SIG-M5 (cell line): ENCODE data around the gene EMD.
"Not testable (repeated sequence)": the region's sequence is repeated elsewhere in the genome, so short reads cannot be mapped to it uniquely, and the experiment has no call there.

Experiments
- DNase-seq: peaks from one replicate; lab custom pipeline; 2025; lab: John Stamatoyannopoulos, UW

EMD gene

DNA sequence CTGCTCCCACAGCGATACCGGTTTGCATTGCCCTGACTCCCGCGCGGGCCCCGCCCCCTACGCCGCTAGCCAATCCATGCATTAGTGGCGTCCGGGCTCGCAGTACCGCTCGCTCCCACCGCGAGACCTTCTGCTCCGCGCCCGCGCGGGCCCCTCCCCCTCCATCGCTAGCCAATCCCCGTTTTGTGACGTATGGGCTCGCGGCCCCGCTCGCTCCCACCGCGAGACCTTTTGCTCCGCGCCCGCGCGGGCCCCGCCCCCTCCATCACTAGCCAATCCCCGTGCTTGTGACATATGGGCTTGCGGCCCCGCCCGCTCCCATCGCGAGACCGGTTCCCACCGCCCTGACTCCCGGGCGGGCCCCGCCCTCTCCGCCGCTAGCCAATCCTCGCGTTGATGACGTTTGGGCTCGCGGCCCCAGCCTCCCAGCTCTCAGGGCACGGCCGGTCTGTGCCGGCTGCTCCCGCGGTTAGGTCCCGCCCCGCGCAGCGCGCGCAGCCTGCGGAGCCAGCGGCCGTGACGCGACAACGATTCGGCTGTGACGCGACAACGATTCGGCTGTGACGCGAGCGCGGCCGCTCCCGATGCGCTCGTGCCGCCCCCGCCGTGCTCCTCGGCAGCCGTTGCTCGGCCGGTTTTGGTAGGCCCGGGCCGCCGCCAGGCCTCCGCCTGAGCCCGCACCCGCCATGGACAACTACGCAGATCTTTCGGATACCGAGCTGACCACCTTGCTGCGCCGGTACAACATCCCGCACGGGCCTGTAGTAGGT is at the start of gene EMD:
Gene EMD, plus strand, starts transcription at position 497 of the 770 bp plus-strand sequence. Its CDS starts 190 bp downstream, at position 687.
- DNase-seq: peak; percentile 89

DNA sequence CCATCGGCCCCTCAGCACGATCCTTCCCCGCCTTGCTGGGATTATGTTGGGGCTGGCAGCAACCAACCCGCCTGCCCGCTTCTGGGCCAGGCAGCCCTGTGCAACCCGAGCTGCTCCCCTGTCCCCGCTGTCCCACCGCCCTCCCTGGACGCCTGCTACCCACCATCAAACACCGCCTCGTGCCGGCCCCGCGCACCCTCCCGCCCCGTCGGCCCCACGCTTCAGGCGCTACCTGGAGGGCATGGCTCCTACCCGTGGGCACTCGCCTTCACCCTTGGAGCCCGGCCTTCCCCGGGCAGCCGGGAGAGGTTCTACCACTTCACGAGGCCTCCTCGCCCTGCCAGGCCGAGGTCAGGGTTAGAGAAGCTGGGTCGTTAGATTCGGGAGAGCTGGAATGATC is 46.5 kb upstream of the EMD start:
- no peak for DNase-seq

DNA sequence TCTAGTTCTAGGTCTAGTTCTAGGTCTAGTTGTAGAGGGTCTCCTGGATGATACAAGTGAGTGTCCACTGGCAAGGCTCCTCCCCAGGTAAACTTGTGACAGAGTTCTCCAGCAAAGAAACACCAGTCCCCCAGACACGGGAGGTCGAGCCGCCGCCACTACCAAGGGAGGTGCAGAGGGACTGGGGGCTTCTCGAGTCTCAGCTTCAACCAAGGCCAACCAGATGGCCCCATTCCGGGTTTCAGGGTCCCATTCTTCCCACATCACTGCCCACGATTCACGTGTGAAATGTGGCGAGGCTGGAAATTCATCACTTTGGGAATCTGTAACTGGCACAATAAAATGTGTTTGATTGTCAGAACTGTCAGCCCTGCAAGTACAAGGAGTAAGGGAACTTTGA is 46.0 kb upstream of the EMD start:
- DNase-seq: no peak

DNA sequence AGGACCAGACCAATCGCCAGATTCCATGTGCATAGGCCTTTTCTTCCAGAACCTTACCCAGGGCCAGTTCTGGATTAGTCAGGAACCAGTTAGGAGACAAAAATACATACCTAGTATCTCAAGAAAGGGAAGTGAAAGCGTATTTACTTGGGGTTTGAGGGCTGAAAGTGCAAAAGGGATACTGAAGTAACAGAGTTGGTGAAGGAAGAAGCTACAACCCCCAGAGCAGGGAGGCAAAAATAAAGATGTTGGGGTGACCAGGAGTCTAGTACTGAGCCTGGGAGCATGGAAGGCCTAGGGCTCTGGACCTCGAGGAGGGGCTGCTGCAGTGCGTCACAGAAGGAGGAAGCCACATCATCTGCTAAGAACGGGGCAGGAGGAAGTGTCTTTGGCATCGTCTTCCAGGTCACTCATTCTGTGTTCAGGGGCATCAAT is 45.2 kb upstream of the EMD start:
- peak; percentile 49 for DNase-seq

GRCh38 chrX:154334496-154334895 is 44.6 kb upstream of the EMD start:
- DNase-seq: no peak

- not testable (repeated sequence) for DNase-seq
Observed at GRCh38 chrX:154341399-154342298, 37.4 kb upstream of the EMD start.

DNA sequence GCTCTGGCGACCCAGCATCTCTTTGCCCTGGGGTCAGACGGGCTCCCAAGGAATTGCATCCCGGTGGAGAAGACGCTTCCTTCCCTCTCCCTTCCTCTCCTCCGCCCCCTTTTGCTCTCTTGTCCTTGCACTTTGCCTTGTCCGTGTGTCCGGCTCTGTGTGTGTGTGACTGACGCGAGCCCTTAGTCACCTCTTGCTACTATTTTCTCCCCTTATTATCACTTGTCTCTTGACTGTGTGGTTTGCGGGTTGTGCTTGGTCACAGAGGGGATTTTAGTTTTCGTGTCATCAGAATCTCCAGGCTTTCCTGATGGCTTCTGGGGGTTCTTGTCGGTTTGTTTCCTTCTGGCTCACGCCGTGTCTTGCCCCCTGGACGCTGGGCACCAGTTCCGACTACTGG is 36.0 kb upstream of the EMD start:
- not testable (repeated sequence) for DNase-seq

- not testable (repeated sequence) for DNase-seq
Observed at GRCh38 chrX:154343620-154344019, 35.5 kb upstream of the EMD start.

DNA sequence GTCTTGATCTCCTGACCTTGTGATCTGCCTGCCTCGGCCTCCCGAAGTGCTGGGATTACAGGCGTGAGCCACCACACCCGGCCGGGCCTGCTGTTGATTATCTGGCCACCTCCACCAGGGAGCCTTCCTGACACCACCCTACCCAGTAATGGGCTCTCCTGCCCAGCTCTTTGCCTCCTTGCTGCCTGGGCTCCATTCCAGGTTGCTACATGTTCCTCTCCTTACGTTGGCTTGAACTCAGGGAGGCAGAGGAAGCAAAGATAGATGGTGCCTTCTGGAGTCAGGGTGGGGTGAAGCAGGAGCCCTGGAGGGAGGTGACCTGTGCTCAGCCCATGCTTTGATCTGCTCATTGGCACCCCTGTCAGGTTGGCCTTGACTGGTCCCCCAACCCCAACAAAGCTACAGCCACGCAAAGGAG is 31.0 kb upstream of the EMD start:
- DNase-seq: no peak

DNA sequence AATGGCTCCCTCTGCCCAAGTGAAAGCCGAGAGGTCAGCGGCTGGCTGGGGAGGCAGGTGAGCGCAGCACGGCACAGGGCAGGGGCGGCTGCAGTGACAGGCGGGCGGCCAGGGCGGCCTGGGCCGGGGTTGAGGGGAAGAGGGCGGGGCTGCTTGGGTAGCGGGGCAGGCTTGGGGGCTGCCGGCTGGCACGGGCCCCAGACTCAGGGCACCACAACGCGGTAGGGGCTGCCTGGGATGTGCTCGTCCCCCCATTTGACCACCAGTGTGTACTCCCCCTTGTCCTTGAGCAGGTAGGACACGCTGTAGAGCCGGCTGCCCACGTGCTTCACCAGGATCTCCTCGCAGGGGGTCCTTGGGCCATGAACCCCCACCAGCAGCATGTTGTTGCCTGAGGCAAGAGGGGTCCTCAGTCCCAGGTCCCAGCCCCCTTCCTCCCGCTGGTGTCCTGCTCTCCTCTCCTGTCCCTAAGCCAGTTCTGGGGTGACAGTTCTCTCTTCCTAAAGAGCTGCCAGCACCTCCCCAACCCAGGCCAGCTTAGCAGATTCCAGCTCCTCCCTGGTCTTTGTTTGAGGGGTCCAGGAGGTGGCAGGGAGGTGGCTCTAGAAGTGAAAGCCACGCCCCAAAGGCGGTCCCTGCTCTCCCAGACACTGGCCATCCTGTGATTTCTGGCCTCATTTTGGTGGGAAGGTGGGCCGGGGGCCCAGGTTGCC is 30.3 kb upstream of the EMD start:
- no peak for DNase-seq

GRCh38 chrX:154349359-154349935 is 29.6 kb upstream of the EMD start:
- DNase-seq: no peak

- no peak for DNase-seq
Observed at GRCh38 chrX:154349979-154350378, 29.1 kb upstream of the EMD start.

- no peak for DNase-seq
Observed at GRCh38 chrX:154350429-154351182, 28.5 kb upstream of the EMD start.

- no peak for DNase-seq
Observed at GRCh38 chrX:154351183-154352011, 27.7 kb upstream of the EMD start.

- DNase-seq: no peak
Observed at GRCh38 chrX:154352012-154352401, 27.1 kb upstream of the EMD start.

- no peak for DNase-seq
Observed at GRCh38 chrX:154352466-154352865, 26.6 kb upstream of the EMD start.

DNA sequence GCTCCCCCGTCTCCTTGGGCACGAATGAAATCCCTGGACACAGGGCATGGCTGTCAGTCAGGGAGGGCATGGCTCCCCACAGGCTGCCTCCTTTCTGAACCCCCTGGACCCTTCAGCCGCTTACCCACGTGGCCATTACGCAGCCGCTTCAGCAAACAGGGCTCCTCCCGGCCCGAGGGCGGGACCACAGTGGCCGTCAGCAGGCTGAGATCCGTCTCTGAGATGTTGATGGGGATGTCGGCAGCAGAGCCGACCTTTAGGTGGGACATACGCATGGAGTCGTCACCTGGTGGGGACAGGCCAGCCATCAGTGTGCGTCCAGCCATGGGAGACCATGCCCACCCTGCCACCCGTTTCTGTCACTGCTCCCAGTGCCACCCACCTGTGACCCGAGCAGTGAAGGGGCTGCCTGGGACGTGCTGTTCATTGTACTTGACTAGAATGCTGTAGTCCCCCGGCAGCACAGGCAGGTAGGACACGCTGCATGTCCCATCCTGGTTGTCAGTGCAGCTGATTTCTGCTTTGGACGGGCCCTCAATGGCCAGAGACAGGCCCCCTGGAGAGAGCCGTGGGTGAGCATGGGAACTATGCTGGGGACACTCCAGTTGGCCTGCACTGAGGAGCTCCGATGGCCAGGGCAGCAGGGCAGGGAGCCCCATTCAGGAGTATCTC is 25.8 kb upstream of the EMD start:
- DNase-seq: no peak

- no peak for DNase-seq
Observed at GRCh38 chrX:154354013-154354412, 25.1 kb upstream of the EMD start.

DNA sequence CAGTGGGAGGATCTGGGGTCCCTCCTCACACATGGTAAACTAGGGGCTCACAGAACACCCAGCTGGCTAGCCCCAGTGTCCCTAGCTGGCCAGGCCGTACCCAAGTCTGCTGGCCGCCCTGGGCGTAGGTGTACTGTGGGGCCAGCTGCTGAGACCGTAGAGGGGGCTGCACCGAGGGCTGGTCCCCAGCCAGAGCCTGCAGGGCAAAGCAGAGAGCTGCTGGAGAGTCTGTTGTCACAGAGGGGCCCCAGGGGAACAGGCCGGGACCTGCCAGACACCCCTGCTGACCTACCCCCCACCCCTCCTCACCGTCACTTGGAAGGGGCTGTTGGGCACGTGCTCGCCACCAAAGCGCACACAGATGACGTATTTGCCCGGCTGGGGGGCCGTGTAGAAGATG is 24.6 kb upstream of the EMD start:
- no peak for DNase-seq
